Kidney capillary endothelial cell (primary cell): ENCODE measurements around the gene SLC34A1.
"Not testable (repeated sequence)": the region's sequence is repeated elsewhere in the genome, so short reads cannot be mapped to it uniquely, and the experiment has no call there.

Source experiments
- DNase-seq: peaks from one replicate; pipeline ENCODE4 v3.0.0-alpha.2; 2018; ENCODE audit warnings: low spot score

The SLC34A1 gene

GRCh38 chr5:177368869-177369644, 15.2 kb upstream of the SLC34A1 start:
- no peak for DNase-seq

GRCh38 chr5:177369645-177370440, 14.4 kb upstream of the SLC34A1 start:
- DNase-seq, result no peak

GRCh38 chr5:177370488-177371119, 13.6 kb upstream of the SLC34A1 start:
- DNase-seq, result peak; percentile 72

- DNase-seq, result no peak
These were observed 12.9 kb upstream of the SLC34A1 start for GRCh38 chr5:177371120-177372033.

GRCh38 chr5:177372034-177372896, 12.0 kb upstream of the SLC34A1 start:
- DNase-seq, result no peak

GRCh38 chr5:177372910-177373309, 11.3 kb upstream of the SLC34A1 start:
- no peak for DNase-seq

GRCh38 chr5:177373806-177374205, 10.4 kb upstream of the SLC34A1 start:
- no peak for DNase-seq

- DNase-seq, result no peak
These were observed 10.0 kb upstream of the SLC34A1 start for GRCh38 chr5:177374211-177374610.

GRCh38 chr5:177375516-177375915, 8.7 kb upstream of the SLC34A1 start:
- DNase-seq, result not testable (repeated sequence)

GRCh38 chr5:177376107-177376506, 8.1 kb upstream of the SLC34A1 start:
- no peak for DNase-seq

GRCh38 chr5:177377851-177378776, 6.1 kb upstream of the SLC34A1 start:
- no peak for DNase-seq

GRCh38 chr5:177378884-177379883, 5.0 kb upstream of the SLC34A1 start:
- DNase-seq, result no peak

- no peak for DNase-seq
These were observed 3.5 kb upstream of the SLC34A1 start for GRCh38 chr5:177380805-177381126.

GRCh38 chr5:177382423-177383029, 1.7 kb upstream of the SLC34A1 start:
- no peak for DNase-seq

GRCh38 chr5:177383181-177383580, 1.1 kb upstream of the SLC34A1 start:
- DNase-seq, result no peak

GRCh38 chr5:177385720-177386119, 1.5 kb downstream of the SLC34A1 start:
- no peak for DNase-seq

- no peak for DNase-seq
These were observed 2.3 kb downstream of the SLC34A1 start for GRCh38 chr5:177386542-177386941.

- DNase-seq, result no peak
These were observed 3.2 kb downstream of the SLC34A1 start for GRCh38 chr5:177387405-177387804.
